GM23338 (cell line): ENCODE results near the gene KCNH5. TPM values are rescaled to one million over a fixed set of nuclear protein-coding genes. Genes with fewer than 3 reads are reported as not detected.

Experiments used
- ATAC-seq: fragments of 200-7000 bp; cut with Tn5 transposase; 3 replicates; pipeline ENCODE4 v1.9.1; 2020
- DNase-seq: peaks from one replicate; pipeline ENCODE4 v3.0.0-alpha.2; 2015; ENCODE audit warnings: low spot score
- H2AFZ ChIP-seq: fragments of 200-600 bp; sonication (generic); 2 replicates; pipeline ENCODE4 v1.8.0; 2016; ENCODE audit warnings: antibody characterized with exemption, mild to moderate bottlenecking, moderate library complexity
- H3F3A ChIP-seq: fragments of 200-600 bp; sonication (generic); replicated peaks from 2 replicates; pipeline ENCODE4 v1.8.0; 2017; ENCODE audit warnings: antibody characterized with exemption, mixed run types, low read depth
- H3K27ac ChIP-seq: fragments of 200-600 bp; sonication (generic); 2 replicates; pipeline ENCODE4 v1.6.1; 2016; ENCODE audit warnings: low read depth
- H3K27me3 ChIP-seq: fragments of 200-600 bp; sonication (generic); 2 replicates; pipeline ENCODE4 v1.8.0; 2016; ENCODE audit warnings: mild to moderate bottlenecking, mixed run types, moderate library complexity; ENCODE audit not compliant: insufficient read depth
- H3K36me3 ChIP-seq: fragments of 200-600 bp; sonication (generic); 2 replicates; pipeline ENCODE4 v1.8.0; 2016; ENCODE audit warnings: mild to moderate bottlenecking; ENCODE audit not compliant: insufficient read depth
- H3K4me1 ChIP-seq: fragments of 200-600 bp; sonication (generic); 2 replicates; pipeline ENCODE4 v1.8.0; 2016; ENCODE audit warnings: mild to moderate bottlenecking, moderate library complexity; ENCODE audit not compliant: insufficient read depth
- H3K4me2 ChIP-seq: fragments of 200-600 bp; sonication (generic); 2 replicates; pipeline ENCODE4 v1.7.1; 2017; ENCODE audit warnings: mixed run types
- H3K4me3 ChIP-seq: fragments of 200-600 bp; sonication (generic); 2 replicates; pipeline ENCODE4 v1.6.1; 2016; ENCODE audit warnings: mixed run types
- H3K79me2 ChIP-seq: fragments of 200-600 bp; sonication (generic); replicated peaks from 2 replicates; pipeline ENCODE4 v1.8.0; 2017; ENCODE audit warnings: mild to moderate bottlenecking; ENCODE audit not compliant: insufficient read depth
- H3K9me2 ChIP-seq: fragments of 200-600 bp; sonication (generic); 2 replicates; pipeline ENCODE4 v1.8.0; 2017; ENCODE audit not compliant: insufficient read depth
- H4K20me1 ChIP-seq: fragments of 200-600 bp; sonication (generic); replicated peaks from 2 replicates; pipeline ENCODE4 v1.8.0; 2017; ENCODE audit warnings: mild to moderate bottlenecking; ENCODE audit not compliant: insufficient read depth
- H3K27ac Mint-ChIP-seq: 2 replicates; pipeline ENCODE4 v1.8.0; 2020; ENCODE audit warnings: inconsistent platforms, mild to moderate bottlenecking, moderate library complexity, mixed read lengths
- H3K27me3 Mint-ChIP-seq: 3 replicates; pipeline ENCODE4 v1.8.0; 2022; ENCODE audit warnings: low read depth, mild to moderate bottlenecking, moderate library complexity, mixed read lengths, inconsistent platforms; ENCODE audit not compliant: insufficient read depth, poor library complexity
- H3K36me3 Mint-ChIP-seq: 3 replicates; pipeline ENCODE4 v1.8.0; 2021; ENCODE audit warnings: low read depth, mild to moderate bottlenecking, inconsistent platforms, moderate library complexity, mixed read lengths
- H3K4me1 Mint-ChIP-seq: 3 replicates; pipeline ENCODE4 v1.8.0; 2020; ENCODE audit warnings: mild to moderate bottlenecking, inconsistent platforms, mixed read lengths
- H3K4me3 Mint-ChIP-seq: 3 replicates; pipeline ENCODE4 v1.8.0; 2021; ENCODE audit warnings: moderate library complexity, mild to moderate bottlenecking, inconsistent platforms, mixed read lengths
- H3K9me3 Mint-ChIP-seq: 3 replicates; pipeline ENCODE4 v1.8.0; 2020; ENCODE audit warnings: moderate library complexity, mild to moderate bottlenecking, inconsistent platforms, mixed read lengths
- CREB1 ChIP-seq: fragments of 250-450 bp; sonication (Bioruptor Pico); IDR thresholded peaks from 2 replicates; pipeline ENCODE4 v1.5.0; 2020; ENCODE audit warnings: low read depth, mild to moderate bottlenecking, moderate library complexity
- EZH2 ChIP-seq: fragments of 200-600 bp; sonication (generic); IDR thresholded peaks from one replicate; pipeline ENCODE4 v1.8.0; 2017; ENCODE audit warnings: antibody characterized with exemption, mild to moderate bottlenecking, low read depth; ENCODE audit not compliant: unreplicated experiment
- JUNB ChIP-seq: IDR thresholded peaks from one replicate; pipeline ENCODE4 v1.6.1; 2016; ENCODE audit warnings: antibody characterized with exemption; ENCODE audit not compliant: unreplicated experiment
- POLR2AphosphoS5 ChIP-seq: IDR thresholded peaks from 2 replicates; pipeline ENCODE4 v1.6.1; 2016; ENCODE audit warnings: antibody characterized with exemption, low read depth
- REST ChIP-seq: IDR thresholded peaks from one replicate; pipeline ENCODE4 v1.6.1; 2018; ENCODE audit warnings: antibody characterized with exemption; ENCODE audit not compliant: unreplicated experiment
- STAT1 ChIP-seq: IDR thresholded peaks from one replicate; pipeline ENCODE4 v1.6.1; 2016; ENCODE audit warnings: antibody characterized with exemption; ENCODE audit not compliant: unreplicated experiment
- ZNF114 ChIP-seq: fragments of 250-450 bp; sonication (Bioruptor Pico); IDR thresholded peaks from 2 replicates; pipeline ENCODE4 v1.5.0; 2020; ENCODE audit warnings: mild to moderate bottlenecking, moderate library complexity
- ZNF331 ChIP-seq: fragments of 250-450 bp; sonication (Bioruptor Pico); IDR thresholded peaks from 2 replicates; pipeline ENCODE4 v1.5.0; 2020; ENCODE audit warnings: low read depth, mild to moderate bottlenecking, moderate library complexity
- ZNF462 ChIP-seq: fragments of 250-450 bp; sonication (Bioruptor Pico); IDR thresholded peaks from 2 replicates; pipeline ENCODE4 v1.5.0; 2020; ENCODE audit warnings: mild to moderate bottlenecking, moderate library complexity
- polyA plus RNA-seq: library from polyadenylated mRNA; unstranded; fragments of >200 nt; fragmentation: Nextera tagmentation; extraction: Ambion mirVana; gene quantifications from 2 replicates; pipeline ENCODE4 v1.2.1, GENCODE V29; 2016
- total RNA-seq: library from RNA; depleted of rRNA; stranded (reverse); fragments of >200 nt; shearing (Covaris generic); gene quantifications from 2 replicates; pipeline ENCODE4 v1.2.3, GENCODE V29; 2014

Gene KCNH5
- total and polyA plus RNA-seq, 2 experiments from 2014 or later, result 0.71 to 0.83 TPM

- Histone ChIP-seq H4K20me1 (no peaks in the 10 kb centered on the region), H3K36me3 (no peaks in the 10 kb centered on the region), H3K27ac (no peak overlapping the region), H3K4me1 (peaks cover 24% of the 10 kb centered on the region), H2AFZ (no peak overlapping the region), H3K79me2 (no peaks in the 10 kb centered on the region), H3K9me2 (0 out of 2 replicates have a peak, but pooled peaks cover 4% of the 10 kb centered on the region), H3K4me3 (no peak overlapping the region), H3F3A (no peaks in the 10 kb centered on the region), H3K4me2 (no peak overlapping the region), H3K27me3 (no peaks in the 10 kb centered on the region)
- Mint-ChIP-seq H3K9me3 (peaks cover 4% of the 10 kb centered on the region), H3K27me3 (no peaks in the 10 kb centered on the region), H3K4me3 (no peak overlapping the region), H3K36me3 (peaks cover 3% of the 10 kb centered on the region; the same call in 2 of the 3 replicates), H3K4me1 (peaks cover 32% of the 10 kb centered on the region), H3K27ac (peak overlapping the region; percentile 30; the same call in 1 of the 2 replicates)
- ATAC-seq (no peak), DNase-seq (no peak)
- TF ChIP-seq EZH2 (no peak), ZNF331 (CRISPR knock-in tag) (no peak), ZNF462 (CRISPR knock-in tag) (no peak), CREB1 (CRISPR knock-in tag) (no peak), STAT1 (no peak), ZNF114 (CRISPR knock-in tag) (no peak), POLR2AphosphoS5 (no peak), JUNB (no peak), REST (no peak)
Measured at GRCh38 chr14:62694075-62694474, 351.2 kb downstream of the KCNH5 start.
